ENCODE data around the gene RCBTB2. TPM values are rescaled to one million over a fixed set of nuclear protein-coding genes. Genes with fewer than 3 reads are reported as not detected.
"Not testable (repeated sequence)": the region's sequence is repeated elsewhere in the genome, so short reads cannot be mapped to it uniquely, and the experiment has no call there.

Gene RCBTB2
- total and polyA plus RNA-seq, 4 donors: 37.4 to 66.0 (median 52.4) TPM

DNA sequence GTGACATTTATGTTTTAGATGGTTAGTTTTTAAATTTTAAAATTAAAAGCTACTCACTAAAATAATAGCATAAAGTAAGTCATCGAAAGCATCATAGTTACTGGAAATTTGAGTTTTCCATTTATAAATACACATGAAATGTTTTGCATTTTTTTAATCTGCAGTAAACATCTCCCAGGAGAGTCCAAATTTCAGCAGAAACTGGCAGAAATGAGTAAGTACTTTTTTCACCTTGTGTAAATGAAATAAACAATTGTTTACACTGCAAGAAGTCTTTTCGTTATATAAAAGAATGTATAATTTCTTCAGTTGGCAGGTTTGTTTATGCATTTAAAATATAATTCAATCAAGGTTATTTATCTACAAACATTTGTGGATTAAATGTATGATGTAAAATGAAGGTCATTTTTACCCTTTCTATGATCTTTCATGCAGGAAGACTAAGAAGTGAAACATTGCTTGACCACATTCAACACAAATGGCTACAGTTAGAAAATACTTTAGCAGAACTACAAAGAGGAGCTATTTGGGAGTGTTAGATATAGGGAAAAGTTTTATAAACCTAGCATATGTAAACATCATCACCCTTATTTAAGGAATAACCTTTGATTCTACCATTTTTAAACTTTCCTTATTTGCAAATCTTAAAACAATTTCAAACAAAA is 55.6 kb downstream of the RCBTB2 start:
- Histone ChIP-seq H3K36me3 (ENCODE audit: control insufficient read depth, insufficient read depth, low read length) (no peaks in the 10 kb centered on the region), H3K9me3 (ENCODE audit: control insufficient read depth, insufficient read depth, low read length) (no peaks in the 10 kb centered on the region), H3K4me1 (ENCODE audit: control insufficient read depth, insufficient read depth, low read length) (no peaks in the 10 kb centered on the region), H3K27me3 (ENCODE audit: control insufficient read depth, insufficient read depth, low read length) (no peaks in the 10 kb centered on the region), H3K4me3 (ENCODE audit: low read depth, low read length) (no peak overlapping the region), H3K27ac (ENCODE audit: low read depth, low read length) (peak overlapping the region; percentile 2)
- no peak for DNase-seq (ENCODE audit: low read depth in 4 of 6, low spot score in 6 of 6)
- WGBS (ENCODE audit: insufficient coverage): no CpG with 5 or more reads among the region's 2 CpGs

DNA sequence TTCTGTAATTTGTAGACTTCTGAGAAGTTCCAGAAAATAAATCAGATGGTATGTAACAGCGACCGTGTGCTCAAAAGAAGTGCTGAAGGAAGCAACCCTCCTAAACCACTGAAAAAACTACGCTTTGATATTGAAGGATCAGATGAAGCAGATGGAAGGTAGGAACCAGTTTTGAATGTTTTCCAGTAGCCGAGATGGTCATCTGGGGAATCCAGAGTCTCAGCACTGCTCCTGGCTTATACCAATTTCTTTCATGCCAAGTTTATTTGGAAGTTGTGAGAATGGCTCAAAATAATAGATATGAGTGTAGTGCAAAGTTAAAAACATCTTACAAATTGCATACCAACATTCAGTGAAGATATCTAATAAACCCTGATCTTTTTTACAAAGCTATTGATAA is 56.2 kb downstream of the RCBTB2 start:
- no peaks in the 10 kb centered on the region for H3K4me1 ChIP-seq (ENCODE audit: control insufficient read depth, insufficient read depth, low read length)
- WGBS (ENCODE audit: insufficient coverage): 92% methylated on average over 2 of the region's 4 CpGs
- no peaks in the 10 kb centered on the region for H3K9me3 ChIP-seq (ENCODE audit: control insufficient read depth, insufficient read depth, low read length)
- no peak for DNase-seq (ENCODE audit: low read depth in 4 of 6, low spot score in 6 of 6)
- no peaks in the 10 kb centered on the region for H3K36me3 ChIP-seq (ENCODE audit: control insufficient read depth, insufficient read depth, low read length)
- H3K27me3 ChIP-seq (ENCODE audit: control insufficient read depth, insufficient read depth, low read length): no peaks in the 10 kb centered on the region
- no peak overlapping the region for H3K4me3 ChIP-seq (ENCODE audit: low read depth, low read length)
- H3K27ac ChIP-seq (ENCODE audit: low read depth, low read length): no peak overlapping the region

DNA sequence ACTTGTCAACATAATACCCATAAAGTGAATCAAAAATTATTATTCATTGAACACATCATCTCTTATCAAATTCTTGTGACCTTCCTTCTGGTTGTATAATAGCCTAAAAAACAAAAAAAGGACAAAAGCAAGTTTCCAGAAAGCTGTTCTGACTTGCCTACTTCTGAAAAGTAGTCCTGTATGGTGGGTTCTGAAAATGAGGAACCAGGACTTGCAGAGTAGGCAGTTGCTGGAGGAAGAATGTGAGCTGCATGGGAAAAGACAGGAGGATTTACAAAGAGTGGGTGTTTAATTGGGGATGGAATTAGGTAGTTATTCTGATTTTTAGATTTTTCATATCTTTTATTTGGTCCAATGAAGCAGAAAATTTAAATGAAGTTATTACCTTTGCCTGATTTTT is 56.7 kb downstream of the RCBTB2 start:
- no peaks in the 10 kb centered on the region for H3K36me3 ChIP-seq (ENCODE audit: control insufficient read depth, insufficient read depth, low read length)
- H3K9me3 ChIP-seq (ENCODE audit: control insufficient read depth, insufficient read depth, low read length): no peaks in the 10 kb centered on the region
- no peak overlapping the region for H3K27ac ChIP-seq (ENCODE audit: low read depth, low read length)
- no peak for DNase-seq (ENCODE audit: low read depth in 4 of 6, low spot score in 6 of 6)
- H3K4me1 ChIP-seq (ENCODE audit: control insufficient read depth, insufficient read depth, low read length): no peaks in the 10 kb centered on the region
- no peak overlapping the region for H3K4me3 ChIP-seq (ENCODE audit: low read depth, low read length)
- no peaks in the 10 kb centered on the region for H3K27me3 ChIP-seq (ENCODE audit: control insufficient read depth, insufficient read depth, low read length)

DNA sequence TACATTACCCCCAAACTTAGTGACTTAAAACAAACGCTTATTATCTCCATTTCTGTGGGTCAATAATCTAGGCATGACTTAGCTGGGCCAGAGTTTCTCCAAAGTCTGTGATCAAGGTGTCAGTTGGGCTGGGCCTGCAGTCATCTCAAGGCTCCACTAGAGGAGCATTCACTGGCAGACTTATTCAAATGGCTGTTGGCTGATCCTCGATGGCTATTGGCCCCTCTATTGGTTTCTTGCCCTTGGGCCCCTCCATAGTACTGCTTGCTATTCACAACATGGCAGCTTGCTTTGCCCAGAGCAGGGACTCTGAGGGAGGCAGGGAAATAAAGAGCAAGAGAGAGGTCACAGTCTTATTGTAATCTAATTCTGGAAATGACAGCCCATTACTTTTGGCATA is 57.6 kb downstream of the RCBTB2 start:
- Histone ChIP-seq H3K36me3 (ENCODE audit: control insufficient read depth, insufficient read depth, low read length) (no peaks in the 10 kb centered on the region), H3K9me3 (ENCODE audit: control insufficient read depth, insufficient read depth, low read length) (no peaks in the 10 kb centered on the region), H3K27me3 (ENCODE audit: control insufficient read depth, insufficient read depth, low read length) (no peaks in the 10 kb centered on the region), H3K4me1 (ENCODE audit: control insufficient read depth, insufficient read depth, low read length) (no peaks in the 10 kb centered on the region), H3K4me3 (ENCODE audit: low read depth, low read length) (no peak overlapping the region), H3K27ac (ENCODE audit: low read depth, low read length) (no peak overlapping the region)
- WGBS (ENCODE audit: insufficient coverage): 93% methylated on average over 2 of the region's 2 CpGs
- DNase-seq (ENCODE audit: low read depth in 4 of 6, low spot score in 6 of 6): no peak

DNA sequence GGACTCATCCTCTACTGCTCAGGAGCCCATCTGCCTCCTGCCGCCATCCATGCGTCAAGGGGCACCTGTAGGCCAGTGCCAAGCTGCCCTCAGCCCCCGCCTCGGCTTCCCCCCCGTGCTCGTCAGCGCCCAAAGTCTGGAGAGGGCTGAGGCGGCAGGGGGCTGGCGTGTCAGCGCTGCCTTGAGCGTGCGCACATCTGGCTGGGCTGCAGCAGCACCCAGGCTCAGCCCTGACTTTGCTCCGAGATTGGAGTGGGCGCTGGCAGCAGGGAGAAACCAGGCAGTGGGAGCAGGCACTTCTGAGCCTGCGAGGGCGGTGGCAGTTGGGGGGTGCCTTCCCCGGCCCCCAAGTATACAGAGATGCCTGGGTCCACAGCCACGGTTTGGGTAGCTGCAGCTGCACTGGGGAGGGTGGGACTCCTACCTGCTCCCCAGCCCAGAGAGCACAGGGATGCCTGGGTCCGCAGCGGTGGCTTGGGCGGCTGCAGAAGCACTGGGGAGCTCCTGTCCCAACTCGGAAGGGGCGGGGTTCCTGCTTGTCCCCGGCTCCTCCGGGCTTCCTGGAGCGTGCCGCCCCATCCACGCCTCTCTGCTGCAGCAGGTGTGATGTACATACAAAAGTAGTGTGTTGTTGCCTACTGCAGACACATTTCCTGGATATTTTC is 75.2 kb downstream of the RCBTB2 start:
- Histone ChIP-seq H3K27ac (ENCODE audit: low read depth, low read length) (no peak overlapping the region), H3K4me3 (ENCODE audit: low read depth, low read length) (no peak overlapping the region), H3K4me1 (ENCODE audit: control insufficient read depth, insufficient read depth, low read length) (no peaks in the 10 kb centered on the region), H3K36me3 (ENCODE audit: control insufficient read depth, insufficient read depth, low read length) (peaks cover 22% of the 10 kb centered on the region), H3K9me3 (ENCODE audit: control insufficient read depth, insufficient read depth, low read length) (no peaks in the 10 kb centered on the region), H3K27me3 (ENCODE audit: control insufficient read depth, insufficient read depth, low read length) (no peaks in the 10 kb centered on the region)
- DNase-seq (ENCODE audit: low read depth in 4 of 6, low spot score in 6 of 6): no peak
- 88% methylated on average over 23 of the region's 28 CpGs for WGBS (ENCODE audit: insufficient coverage)

DNA sequence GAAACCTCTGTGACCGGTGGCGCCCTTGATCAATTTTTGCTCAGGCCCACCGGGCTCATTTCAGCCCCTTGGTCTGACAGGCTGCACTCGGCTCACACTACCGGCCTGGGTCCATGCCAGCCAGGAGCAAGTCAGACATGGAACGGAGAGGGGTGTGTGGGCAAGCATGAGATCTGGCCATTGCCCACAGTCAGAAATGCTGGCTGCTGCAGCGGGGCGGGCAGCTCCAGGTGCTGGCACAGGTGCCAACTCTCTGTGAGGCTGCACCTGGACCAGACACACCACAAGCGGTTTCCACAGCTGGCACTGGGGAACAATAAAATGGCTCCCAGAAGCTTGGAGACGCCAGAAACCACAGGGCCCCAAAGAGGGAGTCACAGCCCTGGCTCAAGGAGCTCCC is 76.3 kb downstream of the RCBTB2 start:
- Histone ChIP-seq H3K4me3 (ENCODE audit: low read depth, low read length) (no peak overlapping the region), H3K9me3 (ENCODE audit: control insufficient read depth, insufficient read depth, low read length) (no peaks in the 10 kb centered on the region), H3K27me3 (ENCODE audit: control insufficient read depth, insufficient read depth, low read length) (no peaks in the 10 kb centered on the region), H3K36me3 (ENCODE audit: control insufficient read depth, insufficient read depth, low read length) (peaks cover 19% of the 10 kb centered on the region), H3K27ac (ENCODE audit: low read depth, low read length) (no peak overlapping the region), H3K4me1 (ENCODE audit: control insufficient read depth, insufficient read depth, low read length) (no peaks in the 10 kb centered on the region)
- 96% methylated on average over 10 of the region's 10 CpGs for WGBS (ENCODE audit: insufficient coverage)
- no peak for DNase-seq (ENCODE audit: low read depth in 4 of 6, low spot score in 6 of 6)

DNA sequence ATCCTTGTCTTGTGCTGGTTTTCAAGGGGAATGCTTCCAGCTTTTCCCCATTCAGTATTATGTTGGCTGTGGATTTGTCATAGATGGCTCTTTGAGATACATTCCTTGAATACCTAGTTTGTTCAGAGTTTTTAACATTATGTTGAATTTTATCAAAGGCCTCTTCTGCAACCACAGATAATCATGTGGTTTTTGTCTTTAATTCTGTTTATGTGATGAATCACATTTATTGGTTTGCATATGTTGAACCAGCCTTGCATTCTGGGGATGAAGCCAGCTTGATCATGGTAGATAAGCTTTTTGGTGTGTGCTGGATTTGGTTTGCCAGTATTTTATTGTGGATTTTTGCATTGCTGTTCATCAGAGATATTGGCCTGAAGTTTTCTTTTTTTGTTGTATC is 81.7 kb downstream of the RCBTB2 start:
- not testable (repeated sequence) for H3K27me3 ChIP-seq (ENCODE audit: control insufficient read depth, insufficient read depth, low read length); H3K27ac ChIP-seq (ENCODE audit: low read depth, low read length); H3K9me3 ChIP-seq (ENCODE audit: control insufficient read depth, insufficient read depth, low read length); H3K4me3 ChIP-seq (ENCODE audit: low read depth, low read length); H3K4me1 ChIP-seq (ENCODE audit: control insufficient read depth, insufficient read depth, low read length); H3K36me3 ChIP-seq (ENCODE audit: control insufficient read depth, insufficient read depth, low read length); DNase-seq (ENCODE audit: low read depth in 4 of 6, low spot score in 6 of 6)

DNA sequence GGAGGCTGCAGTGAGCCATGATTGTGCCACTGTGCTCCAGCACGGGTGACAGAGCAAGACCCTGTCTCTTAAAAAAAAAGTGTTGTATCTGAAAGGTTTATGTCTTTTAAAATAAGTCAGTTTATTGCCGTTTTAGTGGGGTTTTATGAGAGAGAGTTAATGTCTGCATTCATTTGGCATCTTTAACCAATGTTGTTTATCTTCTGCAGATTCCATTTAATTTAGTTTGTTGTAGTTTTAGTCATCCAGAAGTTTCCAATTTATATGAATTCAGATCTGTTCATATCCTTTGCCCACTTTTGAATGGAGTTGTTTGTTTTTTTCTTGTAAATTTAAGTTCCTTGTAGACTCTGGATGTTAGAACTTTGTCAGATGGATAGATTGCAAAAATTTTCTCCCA is 83.2 kb downstream of the RCBTB2 start:
- H3K27ac ChIP-seq (ENCODE audit: low read depth, low read length): no peak overlapping the region
- H3K4me3 ChIP-seq (ENCODE audit: low read depth, low read length): no peak overlapping the region
- H3K36me3 ChIP-seq (ENCODE audit: control insufficient read depth, insufficient read depth, low read length): no peaks in the 10 kb centered on the region
- H3K27me3 ChIP-seq (ENCODE audit: control insufficient read depth, insufficient read depth, low read length): no peaks in the 10 kb centered on the region
- no peak for DNase-seq (ENCODE audit: low read depth in 4 of 6, low spot score in 6 of 6)
- no peaks in the 10 kb centered on the region for H3K4me1 ChIP-seq (ENCODE audit: control insufficient read depth, insufficient read depth, low read length)
- WGBS (ENCODE audit: insufficient coverage): no CpG with 5 or more reads among the region's 2 CpGs
- H3K9me3 ChIP-seq (ENCODE audit: control insufficient read depth, insufficient read depth, low read length): no peaks in the 10 kb centered on the region

DNA sequence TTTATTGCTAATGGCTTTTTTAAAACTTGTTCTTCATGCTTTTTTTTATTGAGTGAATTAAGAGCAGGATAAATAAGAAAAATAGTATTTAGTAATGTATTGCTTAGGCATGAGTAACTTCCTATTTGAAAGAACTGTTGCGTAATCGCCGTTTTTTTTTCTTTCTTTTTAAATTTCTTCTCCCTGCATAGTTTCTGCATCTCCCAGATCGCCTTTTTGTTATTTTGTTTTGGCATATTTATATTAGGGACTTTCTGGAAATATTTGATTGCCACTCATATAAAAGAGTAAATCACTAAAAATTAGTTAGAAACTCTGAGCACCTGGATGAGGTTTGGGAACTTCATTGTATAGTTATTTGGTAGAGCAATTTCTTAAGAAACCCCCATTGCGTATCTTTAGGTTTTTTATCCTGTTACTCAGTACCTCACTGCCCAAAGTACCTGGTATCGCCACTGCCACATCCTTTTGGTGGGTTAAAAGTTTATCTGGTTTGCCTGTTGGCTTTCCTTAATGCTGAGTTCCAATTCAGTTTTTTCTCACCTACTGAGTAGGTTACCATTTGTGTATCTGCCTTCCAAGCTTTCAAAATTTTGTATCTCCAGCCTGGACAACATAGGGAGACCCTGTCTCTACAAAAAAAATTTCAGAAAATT is 83.8 kb downstream of the RCBTB2 start:
- no peak for DNase-seq (ENCODE audit: low read depth in 4 of 6, low spot score in 6 of 6)
- no peaks in the 10 kb centered on the region for H3K4me1 ChIP-seq (ENCODE audit: control insufficient read depth, insufficient read depth, low read length)
- H3K9me3 ChIP-seq (ENCODE audit: control insufficient read depth, insufficient read depth, low read length): no peaks in the 10 kb centered on the region
- WGBS (ENCODE audit: insufficient coverage): no CpG with 5 or more reads among the region's 6 CpGs
- H3K4me3 ChIP-seq (ENCODE audit: low read depth, low read length): no peak overlapping the region
- H3K27me3 ChIP-seq (ENCODE audit: control insufficient read depth, insufficient read depth, low read length): no peaks in the 10 kb centered on the region
- no peaks in the 10 kb centered on the region for H3K36me3 ChIP-seq (ENCODE audit: control insufficient read depth, insufficient read depth, low read length)
- no peak overlapping the region for H3K27ac ChIP-seq (ENCODE audit: low read depth, low read length)

Data from spinal cord (tissue), 10 donors.